ENCODE measurements around the gene DYNC1I1.

Gene DYNC1I1

DNA sequence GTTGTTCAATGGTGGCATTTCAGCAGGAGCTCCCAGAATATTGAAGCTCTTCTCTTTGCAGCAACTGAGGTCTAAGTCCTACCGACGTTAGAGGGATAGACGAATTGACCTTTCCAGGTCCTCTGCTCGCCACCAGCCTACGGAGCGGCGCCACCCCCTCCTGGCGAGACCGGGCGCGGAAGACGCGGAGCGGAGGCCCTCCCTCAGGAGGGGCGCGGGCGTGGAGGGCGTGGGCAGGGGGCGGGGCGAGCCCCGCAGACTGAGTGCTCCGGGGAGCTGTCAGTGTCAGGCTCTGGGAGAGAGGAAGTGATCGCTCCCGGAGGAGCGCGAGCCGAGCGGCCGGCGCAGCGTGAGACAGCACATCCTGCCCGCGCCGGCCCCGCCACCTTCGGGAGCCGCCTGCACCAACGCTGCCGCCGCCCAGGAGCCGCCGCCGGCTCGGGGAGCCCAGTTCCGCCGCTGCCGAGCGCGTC, at the start of gene DYNC1I1:
DYNC1I1 (plus strand) TSS at position 257 of the 473 bp plus-strand sequence. CDS start 32,176 bp downstream, outside the sequence.
- no peak for DNase-seq

DNA sequence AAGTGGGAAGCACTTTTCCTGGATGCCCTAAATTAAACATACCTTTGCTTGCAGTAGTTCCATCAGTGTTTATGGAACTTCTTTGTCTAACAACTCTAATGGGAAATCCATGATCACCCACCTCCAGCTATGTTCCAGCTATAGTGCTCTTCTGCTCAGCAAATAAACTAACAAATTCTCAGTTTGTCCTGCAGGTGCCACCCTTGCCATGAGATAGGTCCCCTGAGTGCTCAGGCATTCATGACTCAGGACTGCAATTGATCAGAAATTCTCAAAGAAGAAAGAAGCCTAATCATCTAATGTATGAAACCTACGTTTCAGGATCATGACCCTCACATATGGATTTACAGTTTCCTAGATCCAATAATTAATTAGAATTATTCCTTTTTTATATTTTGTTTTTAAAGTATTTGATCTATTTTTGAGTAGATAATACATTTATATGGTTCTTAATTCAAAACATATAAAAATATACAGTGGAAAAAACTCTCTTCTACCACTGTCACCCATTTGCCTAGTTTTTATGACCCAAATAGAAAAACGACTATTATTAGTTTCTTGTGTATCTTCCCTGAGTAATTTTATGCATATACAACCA, 48.7 kb upstream of the DYNC1I1 start:
- no peak for DNase-seq

DNA sequence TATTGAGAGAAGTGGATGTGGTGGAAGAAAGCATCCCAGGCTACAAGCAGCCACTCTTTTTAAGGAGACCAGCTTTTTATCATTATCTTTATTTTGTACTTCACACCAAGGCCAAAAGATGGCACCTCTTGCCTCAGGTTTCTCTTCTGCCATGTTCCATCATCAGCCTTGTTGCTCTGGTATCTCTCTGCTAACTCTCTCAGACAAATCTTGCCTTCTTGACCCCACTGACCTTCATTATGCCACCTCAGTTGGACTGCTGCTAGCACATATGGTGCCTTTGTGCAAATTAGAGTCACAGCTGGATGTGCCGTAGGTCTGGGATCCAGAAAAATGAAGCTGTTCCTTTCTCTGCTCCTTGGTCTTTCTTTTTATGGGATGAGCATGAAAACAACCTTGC, 47.1 kb upstream of the DYNC1I1 start:
- no peak for DNase-seq

DNA sequence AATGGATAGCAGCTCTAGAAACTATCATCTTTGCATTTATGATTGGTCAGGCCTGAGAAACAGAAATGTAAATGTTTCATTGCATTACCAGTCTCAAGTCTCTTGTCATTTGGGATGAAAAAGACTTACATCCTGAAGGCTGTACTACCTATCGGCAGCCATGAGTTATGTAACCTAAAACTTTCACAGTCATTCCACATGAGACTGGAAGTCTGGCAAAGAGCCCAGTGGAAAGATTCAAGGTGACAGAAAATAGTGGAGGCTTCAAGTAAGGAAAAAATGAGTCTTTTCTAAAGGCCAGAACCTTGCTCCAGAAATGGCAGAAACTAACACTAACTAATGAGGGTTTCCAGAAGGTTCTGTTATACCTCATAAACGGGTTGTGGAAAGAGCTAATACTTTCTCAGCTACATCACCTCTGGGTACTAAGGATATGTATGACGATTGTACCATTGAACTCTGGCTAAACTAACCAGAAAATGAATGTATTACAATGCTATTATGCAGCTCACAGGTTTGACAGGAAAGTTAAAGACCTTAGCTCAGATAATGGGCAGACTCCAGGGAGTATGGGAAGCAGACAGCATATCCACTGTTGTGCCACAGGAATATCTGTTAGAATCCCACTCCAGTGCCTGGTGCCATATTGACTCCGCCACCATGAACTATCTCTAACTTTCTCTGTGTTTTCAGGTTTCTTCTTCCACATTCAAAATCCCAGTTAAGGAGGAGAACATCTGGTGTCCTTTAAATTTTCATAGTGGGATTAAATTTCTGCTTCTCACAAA, 41.7 kb upstream of the DYNC1I1 start:
- DNase-seq, result no peak

DNA sequence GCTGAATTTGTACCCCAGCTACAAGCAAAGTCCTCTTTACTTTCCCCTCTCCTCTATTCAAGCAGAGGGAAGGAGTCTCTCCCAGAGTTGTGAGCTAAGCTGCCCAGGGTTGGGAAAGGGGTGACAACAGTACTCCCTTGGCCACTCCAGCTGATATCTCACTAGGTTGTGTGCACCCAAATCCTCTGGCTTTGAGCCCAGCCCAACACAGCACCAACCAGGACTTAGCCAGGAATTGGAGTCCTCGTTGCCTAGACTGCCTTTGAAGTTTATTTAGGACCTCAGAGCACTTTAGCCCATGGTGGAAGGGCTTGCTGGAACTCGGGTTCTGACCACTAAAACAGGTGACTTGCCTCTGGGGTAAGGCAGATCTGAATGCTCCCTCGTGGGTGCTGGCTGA, 35.7 kb upstream of the DYNC1I1 start:
- no peak for DNase-seq

DNA sequence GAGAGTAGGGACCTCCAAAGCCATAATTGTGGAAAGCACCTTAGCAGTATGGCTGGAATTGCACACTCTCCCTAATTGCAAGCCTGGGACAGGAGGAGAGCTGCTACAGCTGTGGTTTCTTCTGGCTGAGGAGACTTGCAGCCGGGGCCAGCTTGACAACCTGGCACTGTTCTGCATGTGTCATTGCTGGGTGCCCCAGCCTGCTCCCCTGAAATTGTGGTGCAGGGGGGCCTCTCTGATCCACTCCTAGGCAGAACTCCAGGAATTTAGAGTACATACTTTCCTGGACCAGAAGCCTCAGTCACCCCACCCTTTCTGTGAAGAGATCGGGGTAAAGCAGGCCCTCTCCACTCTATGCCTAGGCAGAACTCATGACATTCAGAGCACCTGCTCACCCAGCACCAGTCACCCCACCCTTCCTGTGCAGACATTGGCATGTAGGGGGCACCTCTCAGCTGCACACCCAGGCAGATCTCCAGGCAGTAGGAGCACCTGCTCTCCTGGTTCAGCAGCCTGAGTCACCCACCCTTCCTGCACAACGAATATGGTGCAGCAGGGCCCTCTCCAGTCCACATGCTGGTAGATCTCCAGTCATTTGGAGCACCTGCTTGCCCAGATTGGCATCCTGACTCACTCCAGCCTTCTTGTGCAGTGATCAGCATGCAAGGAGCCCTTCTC, 34.4 kb upstream of the DYNC1I1 start:
- DNase-seq, result no peak

DNA sequence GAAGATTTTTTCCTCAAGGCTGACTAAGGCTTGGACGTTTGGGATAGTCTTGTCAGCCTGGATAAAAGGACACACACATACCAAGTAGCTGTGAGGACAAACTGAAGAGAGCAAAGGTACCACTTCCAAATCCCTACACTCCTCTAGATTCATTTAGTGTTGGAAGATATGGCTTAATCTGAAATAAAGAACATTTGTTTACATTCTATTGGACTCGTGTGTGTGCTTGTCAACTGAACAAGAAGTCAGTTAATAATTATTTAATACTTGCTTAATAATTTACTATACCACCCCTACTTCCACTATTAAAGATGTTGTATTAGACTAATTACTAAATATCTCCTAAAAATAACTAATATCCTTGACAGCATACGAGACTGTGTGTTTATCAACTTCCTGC, 23.3 kb upstream of the DYNC1I1 start:
- DNase-seq, result no peak

DNA sequence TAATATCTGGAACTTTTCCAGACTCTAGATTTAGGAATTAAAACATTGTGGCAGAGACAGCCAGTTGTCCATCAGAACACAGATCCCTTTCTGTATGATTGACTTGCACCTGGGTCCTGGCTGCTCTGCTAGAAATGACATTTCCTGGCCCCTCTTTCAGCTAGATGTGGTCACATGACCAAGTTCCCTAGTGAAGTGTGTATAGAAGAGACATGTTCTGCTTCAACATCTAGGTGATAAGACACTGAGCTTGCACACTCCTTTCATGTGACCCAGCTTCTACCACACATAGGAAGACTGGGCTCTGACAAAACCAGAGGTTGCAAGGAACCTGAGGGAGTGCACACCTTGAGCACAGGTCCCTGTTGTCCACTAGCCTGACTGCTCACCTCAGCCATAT, 22.8 kb upstream of the DYNC1I1 start:
- no peak for DNase-seq

DNA sequence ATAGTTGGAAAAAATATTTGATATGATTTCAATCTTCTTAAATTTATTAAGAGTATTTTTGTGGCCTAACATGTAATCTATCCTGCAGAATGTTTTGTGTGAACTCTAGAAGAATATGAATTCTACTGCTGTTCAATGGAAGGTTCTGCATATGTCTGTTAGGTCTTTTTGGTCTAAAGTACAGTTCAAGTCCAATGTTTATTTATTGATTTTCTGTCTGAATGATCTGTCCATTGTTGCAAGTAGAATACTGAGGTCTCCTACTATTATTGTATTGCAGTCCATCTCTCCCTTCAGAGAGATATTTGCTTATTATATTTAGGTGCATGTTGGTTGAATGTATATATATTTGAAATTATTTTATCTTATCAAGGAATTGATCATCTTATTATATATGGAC, 18.9 kb upstream of the DYNC1I1 start:
- no peak for DNase-seq

DNA sequence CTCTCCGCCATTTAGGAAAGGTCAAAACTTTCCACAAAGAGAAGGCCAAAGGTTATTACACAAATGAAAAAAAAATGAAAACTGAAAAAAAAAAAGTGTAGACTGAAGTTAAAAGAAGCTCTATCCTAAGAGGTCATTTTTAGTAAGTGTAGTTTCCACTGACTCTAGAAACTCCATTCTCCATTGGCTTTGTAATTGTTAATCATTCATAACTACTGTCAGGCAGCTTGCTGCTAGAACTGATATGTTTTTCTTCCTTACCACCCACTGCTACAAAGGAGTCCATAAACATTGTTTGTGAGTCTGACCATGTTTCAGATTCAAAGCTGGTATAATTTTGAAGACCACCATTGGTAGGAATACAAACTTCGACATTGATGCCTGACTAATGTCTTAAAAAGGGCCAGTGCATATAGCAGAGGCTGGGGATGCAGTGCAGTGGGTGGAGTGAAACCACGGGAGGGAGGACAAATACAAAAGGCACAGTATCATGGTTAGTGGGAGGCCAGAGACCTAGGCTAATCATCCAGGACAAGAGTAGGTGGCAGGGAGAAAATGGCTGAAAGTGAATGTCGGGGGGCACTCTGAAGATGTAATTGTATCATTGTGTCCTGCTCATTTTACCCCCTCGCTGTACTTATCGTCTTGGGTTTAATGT, 16.9 kb upstream of the DYNC1I1 start:
- no peak for DNase-seq

DNA sequence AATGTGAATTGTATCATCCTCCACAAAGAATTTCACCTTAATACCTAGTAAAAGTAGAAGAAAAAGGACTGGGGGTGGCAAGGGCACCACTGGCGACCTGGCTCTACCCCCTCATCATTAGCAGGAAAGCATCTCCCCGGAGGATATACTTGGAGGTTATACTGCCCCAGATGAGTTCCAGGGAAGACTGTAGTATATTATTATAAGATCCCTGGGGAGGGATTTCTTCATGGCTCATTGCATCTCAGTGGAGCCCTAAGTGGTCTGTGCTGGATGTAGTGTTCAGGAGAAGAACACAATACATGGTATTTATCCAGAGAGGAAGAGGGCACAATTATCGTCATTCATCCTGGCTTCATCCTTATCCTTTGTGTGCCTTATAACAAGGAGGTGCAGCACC, 14.2 kb upstream of the DYNC1I1 start:
- no peak for DNase-seq

DNA sequence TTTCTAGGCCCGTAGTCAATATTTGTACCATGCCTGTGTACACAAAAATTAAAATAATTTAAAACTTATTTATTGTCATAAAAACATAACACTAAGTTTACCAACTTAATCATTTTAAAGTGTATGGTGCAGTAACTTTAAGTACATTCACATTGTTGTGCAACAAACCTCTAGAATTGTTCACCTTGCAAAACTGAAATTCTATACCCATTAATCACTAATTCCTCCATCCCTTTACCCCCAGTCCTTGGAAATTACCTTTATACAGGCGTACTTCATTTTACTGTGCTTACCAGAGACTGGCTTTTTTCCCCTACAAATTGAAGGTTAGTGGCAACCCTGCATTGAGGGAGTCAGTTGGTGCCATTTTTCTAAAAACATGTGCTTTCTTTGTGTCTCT, 6.3 kb upstream of the DYNC1I1 start:
- no peak for DNase-seq

DNA sequence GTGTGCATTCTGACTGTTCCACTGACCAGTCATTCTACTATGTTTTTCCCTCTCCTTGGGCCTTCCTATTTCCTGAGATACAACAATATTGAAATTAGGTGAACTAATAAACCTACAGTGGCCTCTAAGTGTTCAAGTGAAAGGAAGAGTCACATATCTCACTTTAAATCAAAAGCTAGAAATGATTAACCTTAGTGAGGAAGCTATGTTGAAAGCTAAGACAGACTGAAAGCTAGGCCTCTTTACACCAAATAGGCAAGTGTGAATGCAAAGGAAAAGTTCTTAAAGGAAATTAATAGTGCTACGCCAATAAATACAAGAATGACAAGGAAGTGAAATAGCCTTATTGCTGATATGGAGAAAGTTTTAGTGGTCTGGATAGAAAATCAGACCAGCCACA, 5.7 kb upstream of the DYNC1I1 start:
- DNase-seq, result no peak

DNA sequence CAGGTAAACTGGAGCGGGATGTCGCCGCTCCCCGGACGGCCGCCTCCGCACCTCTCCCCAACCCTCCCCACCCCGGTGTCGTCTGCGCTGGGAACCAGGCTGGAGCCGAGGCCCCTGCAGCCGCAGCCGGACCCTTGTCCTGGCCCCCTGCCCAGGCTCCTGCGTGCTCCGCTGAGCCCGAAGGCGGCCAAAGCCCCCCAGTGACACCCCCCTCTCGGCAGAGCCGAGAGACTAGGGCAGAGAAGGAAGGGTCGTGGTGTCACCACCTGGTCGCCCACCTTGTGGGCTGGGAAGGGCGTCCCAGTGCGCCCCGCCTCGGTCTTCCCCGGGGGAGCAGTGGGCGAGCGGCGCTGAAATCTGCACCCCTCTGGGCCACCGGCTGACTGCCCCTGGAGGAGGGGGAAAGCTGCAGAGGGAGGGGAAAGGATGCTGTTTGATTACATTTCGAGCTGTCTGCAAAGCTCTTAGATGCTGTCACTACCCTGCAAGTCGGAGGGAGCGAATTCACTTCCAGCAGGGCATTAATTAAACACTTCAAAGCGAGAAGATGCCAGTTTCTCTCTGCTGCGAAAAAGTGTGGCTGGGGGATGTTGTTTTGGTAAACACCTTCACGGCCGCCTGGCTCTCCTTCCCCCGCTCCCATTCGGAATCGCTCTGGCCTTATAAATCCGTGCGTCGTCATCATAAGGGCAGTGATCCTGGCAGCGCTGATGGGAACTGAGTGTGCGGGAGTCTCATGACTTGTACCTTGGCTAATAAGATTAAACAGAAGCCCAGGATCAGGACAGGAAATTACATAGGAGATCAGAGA, 622 bp downstream of the DYNC1I1 start:
- DNase-seq, result no peak

DNA sequence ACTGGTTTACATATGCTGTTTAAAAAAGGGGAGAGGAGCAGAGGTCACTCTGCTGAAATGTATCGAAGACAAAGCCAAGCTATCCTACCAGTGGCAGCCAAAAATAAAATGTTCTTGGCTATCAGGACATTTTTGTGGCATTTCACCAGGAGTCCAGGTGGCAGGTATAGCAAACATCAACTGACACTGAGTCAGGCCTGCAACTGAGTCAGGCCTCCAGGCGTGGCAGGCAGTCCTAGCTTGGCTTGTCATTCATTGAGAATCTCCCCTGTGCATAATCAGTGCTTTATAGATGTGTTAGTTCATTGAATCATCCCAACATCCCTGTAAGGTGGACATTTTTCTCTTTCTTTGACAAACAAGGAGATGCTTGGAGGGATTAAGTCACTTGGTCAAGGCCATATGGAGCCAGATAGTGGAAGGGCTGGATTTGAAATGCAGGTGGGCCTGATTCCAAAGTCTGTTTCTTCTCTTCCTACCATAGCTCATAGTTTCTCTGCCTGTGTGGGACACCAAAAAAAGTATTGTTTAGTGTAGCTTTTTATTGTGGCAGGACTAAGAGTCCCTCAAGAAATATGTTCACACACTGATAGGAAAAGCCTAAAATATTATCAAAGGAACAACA, 4.3 kb downstream of the DYNC1I1 start:
- DNase-seq, result no peak

DNA sequence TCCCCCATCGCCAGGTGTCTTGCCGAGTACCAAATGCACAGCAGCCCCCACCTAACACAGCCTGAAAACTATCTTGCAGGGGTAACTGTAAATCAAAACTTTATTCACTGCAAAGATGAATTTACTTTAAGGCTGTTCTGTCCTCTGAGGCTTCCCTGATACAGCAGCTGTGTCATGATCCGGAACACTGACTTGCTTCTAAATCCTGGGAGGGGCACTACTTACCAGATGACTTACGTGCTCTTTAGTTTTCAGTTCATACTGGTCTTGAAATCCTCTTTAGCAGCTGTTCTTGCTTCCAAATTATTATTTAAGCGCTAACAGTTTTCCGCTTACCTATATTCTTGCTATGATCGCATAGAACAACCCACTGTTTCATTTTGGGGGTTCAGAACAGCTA, 4.9 kb downstream of the DYNC1I1 start:
- DNase-seq, result no peak

DNA sequence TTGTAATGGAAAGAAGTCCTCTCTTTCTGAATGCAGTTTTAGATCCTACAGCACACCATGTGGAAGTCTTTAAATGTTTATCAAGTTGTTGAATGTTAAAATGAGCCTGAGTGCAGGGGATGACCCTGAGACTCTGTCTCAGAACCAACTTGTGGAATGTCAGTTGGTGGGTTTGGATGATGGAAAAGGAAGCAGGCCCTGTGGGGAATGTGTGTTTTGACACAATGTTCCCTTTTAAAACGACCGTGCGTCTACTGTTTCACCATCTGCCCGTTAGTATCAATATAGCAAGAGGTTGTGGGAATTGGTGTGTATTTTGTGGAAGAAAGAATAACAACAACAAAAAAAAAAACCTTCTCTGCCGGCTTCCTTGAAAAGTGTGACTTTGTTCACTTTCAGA, 8.3 kb downstream of the DYNC1I1 start:
- DNase-seq, result no peak

DNA sequence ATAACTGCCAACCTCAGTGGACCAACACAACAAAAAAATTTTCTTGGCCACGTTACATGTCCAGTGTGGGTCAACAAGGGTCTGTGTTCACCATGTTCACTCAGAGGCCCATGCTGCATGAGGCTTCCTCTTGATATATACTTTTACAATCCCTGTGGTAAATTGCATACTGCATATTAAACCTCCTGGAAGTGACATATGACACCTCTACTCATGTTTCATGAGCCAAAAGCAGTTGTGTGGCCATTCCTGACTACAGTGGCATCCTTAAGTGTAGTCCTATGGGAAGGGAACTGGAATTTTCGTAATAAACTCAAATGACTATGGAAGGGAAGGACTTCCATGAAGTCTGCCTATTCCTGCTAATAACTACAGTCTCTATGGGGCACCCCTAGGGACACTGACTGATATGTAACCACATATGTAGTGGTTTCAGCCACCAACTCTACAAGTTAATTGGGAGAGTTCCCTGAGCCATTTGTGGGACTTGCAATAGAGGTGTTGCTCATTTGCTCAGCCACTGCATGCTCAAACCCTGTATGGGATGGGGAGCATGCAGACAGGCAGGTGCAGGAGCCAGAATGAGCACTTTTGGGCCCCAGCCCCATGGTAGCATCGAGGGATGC, 9.7 kb downstream of the DYNC1I1 start:
- no peak for DNase-seq

DNA sequence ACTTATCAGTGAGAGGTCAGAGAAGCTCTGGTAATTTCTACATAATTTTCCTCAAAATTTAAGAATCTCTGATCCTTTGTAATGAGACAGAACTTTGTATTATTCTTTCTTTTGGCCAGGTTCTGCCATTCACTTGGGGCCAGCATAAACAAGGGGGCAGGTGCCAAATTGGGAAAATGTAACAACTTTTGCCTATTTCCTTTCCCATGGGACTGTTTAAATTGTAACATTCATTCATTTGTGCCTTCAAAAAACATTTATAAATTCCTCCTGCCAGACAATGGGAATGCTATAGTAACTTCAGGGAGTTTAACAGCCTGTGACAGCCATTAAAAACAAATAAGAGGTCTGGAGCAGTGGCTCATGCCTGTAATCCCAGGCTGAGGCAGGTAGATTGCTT, 12.4 kb downstream of the DYNC1I1 start:
- DNase-seq, result no peak

DNA sequence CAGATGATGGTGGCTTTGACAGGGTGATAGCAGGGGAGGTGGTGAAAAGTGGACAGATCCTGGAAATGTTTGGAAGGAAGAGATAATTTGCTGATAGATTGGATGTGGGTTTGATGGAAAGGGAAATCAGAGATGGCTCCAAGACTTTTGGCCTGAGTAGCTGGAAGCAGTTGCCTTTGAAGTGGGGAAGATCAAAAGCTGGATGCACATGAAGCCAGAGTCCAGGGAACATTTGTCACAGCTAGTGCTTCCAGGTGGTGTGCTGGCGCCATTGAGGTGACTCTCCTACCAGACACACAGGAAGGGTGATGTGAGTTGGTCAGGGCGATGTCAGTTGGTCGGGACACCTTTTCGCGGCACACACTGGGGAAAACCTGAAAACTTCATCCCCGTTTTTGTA, 15.9 kb downstream of the DYNC1I1 start:
- no peak for DNase-seq

DNA sequence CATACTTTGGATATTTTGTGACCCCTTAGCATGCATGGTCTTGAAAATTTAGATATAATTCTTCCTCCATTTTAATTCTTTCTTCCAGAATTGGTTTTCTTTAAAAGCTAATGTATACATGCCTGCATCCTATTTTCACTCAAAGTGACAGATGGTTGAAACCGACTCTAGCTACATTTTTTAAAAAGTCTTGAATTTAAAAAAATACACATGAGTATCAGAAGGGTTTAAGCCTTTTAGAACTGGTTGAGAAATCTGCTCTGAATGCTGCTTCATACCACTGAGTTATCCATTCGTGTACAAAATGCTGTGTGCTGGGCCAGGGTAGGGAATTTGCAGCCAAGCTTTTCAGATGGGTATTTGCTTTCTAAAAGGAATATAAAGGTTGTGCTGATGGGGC, 16.5 kb downstream of the DYNC1I1 start:
- no peak for DNase-seq

DNA sequence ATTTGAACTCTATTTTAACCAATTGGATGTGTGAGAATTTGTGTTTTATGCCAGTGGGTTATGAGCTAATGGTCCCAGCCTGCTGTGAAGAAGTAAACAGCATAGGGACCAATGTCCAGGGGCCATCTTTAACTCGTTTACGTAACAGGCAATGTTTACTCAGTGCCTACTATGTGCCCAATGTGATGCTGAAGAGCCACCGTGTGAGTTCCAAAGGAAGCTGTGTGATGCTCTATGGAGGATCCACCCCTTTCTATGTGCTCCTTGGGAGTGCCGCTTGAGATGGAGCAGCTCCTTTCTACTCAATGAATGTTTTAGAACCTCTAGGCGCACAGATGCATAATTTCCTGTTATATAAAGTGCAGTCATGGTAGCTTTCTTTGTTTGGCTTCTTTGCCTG, 21.3 kb downstream of the DYNC1I1 start:
- DNase-seq, result no peak
